Liver (tissue), 9 donors: Measurements from ENCODE around the gene PON2. TPM values are rescaled to one million over a fixed set of nuclear protein-coding genes. Genes with fewer than 3 reads are reported as not detected.

ENCODE experiments used
- DNase-seq: peaks from one replicate; pipeline ENCODE4 v3.0.0-alpha.2; 2017; ENCODE audit warnings: low spot score
- H3K27ac ChIP-seq, 2 donors: one replicate each; pipeline ENCODE4 v1.7.0; 2013; ENCODE audit warnings: inconsistent platforms in 2 of 2, low read length in 2 of 2, control low read depth in 1 of 2, low read depth in 1 of 2, mild to moderate bottlenecking in 1 of 2
- H3K27me3 ChIP-seq, 4 donors: one replicate each; pipeline versions ENCODE4 v1.6.1 to v1.7.0; 2013; ENCODE audit warnings: low read length in 3 of 4, inconsistent platforms in 1 of 4, mild to moderate bottlenecking in 1 of 4, moderate library complexity in 1 of 4; ENCODE audit not compliant: control insufficient read depth in 4 of 4, insufficient read depth in 4 of 4
- H3K36me3 ChIP-seq, 4 donors: one replicate each; pipeline versions ENCODE4 v1.6.1 to v1.7.0; 2013; ENCODE audit warnings: low read length in 3 of 4, mild to moderate bottlenecking in 3 of 4, low read depth in 1 of 4, moderate library complexity in 1 of 4; ENCODE audit not compliant: control insufficient read depth in 4 of 4, insufficient read depth in 3 of 4
- H3K4me1 ChIP-seq, 4 donors: one replicate each; pipeline versions ENCODE4 v1.6.1 to v1.7.0; 2013; ENCODE audit warnings: low read length in 3 of 4, mild to moderate bottlenecking in 3 of 4, moderate library complexity in 1 of 4; ENCODE audit not compliant: control insufficient read depth in 4 of 4, insufficient read depth in 4 of 4
- H3K4me3 ChIP-seq, 3 donors: one replicate each; pipeline versions ENCODE4 v1.6.1 to v1.7.0; 2013; ENCODE audit warnings: low read length in 3 of 3, control low read depth in 1 of 3, low read depth in 1 of 3, mild to moderate bottlenecking in 1 of 3
- H3K9ac ChIP-seq, 2 donors: one replicate each; pipeline ENCODE4 v1.7.0; 2013; ENCODE audit warnings: low read length in 2 of 2, mild to moderate bottlenecking in 2 of 2, moderate library complexity in 2 of 2, control low read depth in 1 of 2, low read depth in 1 of 2
- H3K9me3 ChIP-seq, 4 donors: one replicate each; pipeline versions ENCODE4 v1.6.1 to v1.7.0; 2013; ENCODE audit warnings: low read length in 3 of 4; ENCODE audit not compliant: control insufficient read depth in 4 of 4
- ATF3 ChIP-seq: IDR thresholded peaks from 2 replicates; pipeline ENCODE4 v1.6.1; 2016; ENCODE audit warnings: antibody characterized with exemption
- CTCF ChIP-seq: fragments of 150-350 bp; IDR thresholded peaks from 2 replicates; pipeline ENCODE4 v1.5.1; 2017; ENCODE audit warnings: improper control_type of control experiment, low read depth, low read length; ENCODE audit not compliant: missing input control
- EGR1 ChIP-seq, 2 donors: IDR thresholded peaks; 2 replicates each; pipeline ENCODE4 v1.6.1; 2016 to 2018; ENCODE audit warnings: antibody characterized with exemption in 2 of 2, low read depth in 2 of 2
- FOXA1 ChIP-seq: IDR thresholded peaks from 2 replicates; pipeline ENCODE4 v1.6.1; 2016; ENCODE audit warnings: antibody characterized with exemption
- FOXA2 ChIP-seq: IDR thresholded peaks from 2 replicates; pipeline ENCODE4 v1.6.1; 2016; ENCODE audit warnings: antibody characterized with exemption
- GABPA ChIP-seq, 2 donors: IDR thresholded peaks in 1 of 2; conservative IDR thresholded peaks in 1 of 2; 2 replicates each; pipeline ENCODE4 v1.6.1; 2016; ENCODE audit warnings: antibody characterized with exemption in 2 of 2, mild to moderate bottlenecking in 1 of 2, moderate library complexity in 1 of 2
- HNF4A ChIP-seq, 2 donors: conservative IDR thresholded peaks; 2 replicates each; pipeline ENCODE4 v1.6.1; 2016; ENCODE audit warnings: antibody characterized with exemption in 2 of 2, mild to moderate bottlenecking in 2 of 2
- HNF4G ChIP-seq: IDR thresholded peaks from 2 replicates; pipeline ENCODE4 v1.6.1; 2016; ENCODE audit warnings: antibody characterized with exemption
- JUND ChIP-seq, 2 donors: IDR thresholded peaks; 2 replicates each; pipeline ENCODE4 v1.6.1; 2016; ENCODE audit warnings: antibody characterized with exemption in 2 of 2
- MAX ChIP-seq: IDR thresholded peaks from 2 replicates; pipeline ENCODE4 v1.6.1; 2016; ENCODE audit warnings: antibody characterized with exemption
- NR2F2 ChIP-seq: IDR thresholded peaks from 2 replicates; pipeline ENCODE4 v1.6.1; 2016; ENCODE audit warnings: antibody characterized with exemption
- RAD21 ChIP-seq, 2 donors: IDR thresholded peaks; 2 replicates each; pipeline ENCODE4 v1.6.1; 2016; ENCODE audit warnings: antibody characterized with exemption in 2 of 2, mild to moderate bottlenecking in 2 of 2
- REST ChIP-seq: IDR thresholded peaks from 2 replicates; pipeline ENCODE4 v1.6.1; 2016; ENCODE audit warnings: antibody characterized with exemption, mild to moderate bottlenecking
- RXRA ChIP-seq, 2 donors: IDR thresholded peaks; 2 replicates each; pipeline ENCODE4 v1.6.1; 2017 to 2018; ENCODE audit warnings: antibody characterized with exemption in 2 of 2, mild to moderate bottlenecking in 1 of 2
- SP1 ChIP-seq: IDR thresholded peaks from 2 replicates; pipeline ENCODE4 v1.6.1; 2018; ENCODE audit warnings: antibody characterized with exemption, mild to moderate bottlenecking
- TAF1 ChIP-seq: conservative IDR thresholded peaks from 2 replicates; pipeline ENCODE4 v1.6.1; 2016; ENCODE audit warnings: antibody characterized with exemption, mild to moderate bottlenecking
- YY1 ChIP-seq: IDR thresholded peaks from 2 replicates; pipeline ENCODE4 v1.6.1; 2016; ENCODE audit warnings: antibody characterized with exemption, mild to moderate bottlenecking
- ZBTB33 ChIP-seq: IDR thresholded peaks from 2 replicates; pipeline ENCODE4 v1.6.1; 2016; ENCODE audit warnings: antibody characterized with exemption
- WGBS: extraction: QIAGEN DNeasy Blood & Tissue Kit; methylation state at CpG from one replicate; pipeline ENCODE4 v1.1.7; 2013; 5-methylcytosine and 5-hydroxymethylcytosine counted together
- polyA plus RNA-seq, 2 donors: library from polyadenylated mRNA; stranded (reverse) in 1 of 2; unstranded in 1 of 2; fragments of 200-250 nt in 1 of 2; fragments of >200 nt in 1 of 2; fragmentation: Nextera tagmentation in 1 of 2; extraction: Ambion mirVana in 1 of 2; gene quantifications; one replicate each; pipeline versions ENCODE4 v1.2.1 to v1.2.3, GENCODE V29; 2013 to 2015
- total RNA-seq, 2 donors: library from RNA; depleted of rRNA; stranded (reverse); fragments of >200 nt; gene quantifications; one replicate each; pipeline ENCODE4 v1.2.3, GENCODE V29; 2014
- donor health status: healthy.
- donor health status: healthy.
- donor health status: healthy.
- donor health status: healthy.
- donor health status: healthy.

PON2 gene
- total and polyA plus RNA-seq, 4 donors: 99.1 to 276 (median 169) TPM

- no peak overlapping the region for H3K4me3 ChIP-seq
- H3K9ac ChIP-seq: no peak overlapping the region
- no peak for DNase-seq
- TF ChIP-seq JUND (IDR thresholded peaks at IDR 0.05) (no peak), FOXA2 (no peak), RAD21 (IDR thresholded peaks at IDR 0.05) (no peak), EGR1 (IDR thresholded peaks at IDR 0.05; ENCODE audit: low read depth in 2 of 2) (no peak), TAF1 (no peak), GABPA (IDR thresholded peaks at IDR 0.05 in 1 of 2, conservative IDR thresholded peaks at IDR 0.05 in 1 of 2) (no peak), HNF4A (conservative IDR thresholded peaks at IDR 0.05) (no peak), FOXA1 (no peak), SP1 (no peak), ZBTB33 (no peak), YY1 (no peak), HNF4G (no peak), NR2F2 (no peak), REST (no peak), ATF3 (no peak), CTCF (no peak), RXRA (IDR thresholded peaks at IDR 0.05) (no peak), MAX (no peak)
- WGBS: 92% methylated on average over 1 of the region's 1 CpG
- no peak overlapping the region for H3K27ac ChIP-seq
- no peaks in the 10 kb centered on the region for H3K9me3 ChIP-seq
- H3K36me3 ChIP-seq: peaks cover 5 to 47% (median 22%) of the 10 kb centered on the region in 4 donors
- no peaks in the 10 kb centered on the region for H3K27me3 ChIP-seq
- H3K4me1 ChIP-seq: no peaks in the 10 kb centered on the region
Observed at GRCh38 chr7:95367606-95368005, 67.2 kb downstream of the PON2 start.
